ENCODE data around the gene FOXP1. TPM values are rescaled to one million over a fixed set of nuclear protein-coding genes. Genes with fewer than 3 reads are reported as not detected.

FOXP1 gene
- total RNA-seq, 1 donor from 2014 or later, result 41.2 TPM

GRCh38 chr3:71063773-71064290, 519.7 kb downstream of the FOXP1 start:
- Histone ChIP-seq H3K4me1 (peaks cover 88% of the 10 kb centered on the region), H3K9me3 (replicated peaks) (no peaks in the 10 kb centered on the region), H3K4me3 (peak overlapping the region; percentile 77), H3K36me3 (no peaks in the 10 kb centered on the region), H3K27me3 (ENCODE audit: low read depth) (no peaks in the 10 kb centered on the region), H3K27ac (replicated peaks) (peak overlapping the region; percentile 96)
- intact Hi-C loops (cut with micrococcal nuclease), result loop anchor here (10.0 kb wide), 1 partner anchor 61 kb away; no protein-coding TSS in a partner anchor
- no peak for TF ChIP-seq CTCF (IDR thresholded peaks at IDR 0.05; ENCODE audit: borderline replicate concordance)
- peak; percentile 30 for DNase-seq

- H3K4me3 ChIP-seq, result peak overlapping the region; percentile 77
- peaks cover 89% of the 10 kb centered on the region for H3K4me1 ChIP-seq
- DNase-seq, result no peak
- intact Hi-C loops (cut with micrococcal nuclease), result loop anchor here (10.0 kb wide), 1 partner anchor 62 kb away; no protein-coding TSS in a partner anchor
- no peaks in the 10 kb centered on the region for H3K9me3 ChIP-seq (replicated peaks)
- H3K27ac ChIP-seq (replicated peaks), result peak overlapping the region; percentile 96
- no peaks in the 10 kb centered on the region for H3K27me3 ChIP-seq (ENCODE audit: low read depth)
- no peak for TF ChIP-seq CTCF (IDR thresholded peaks at IDR 0.05; ENCODE audit: borderline replicate concordance)
- H3K36me3 ChIP-seq, result no peaks in the 10 kb centered on the region
Observed at GRCh38 chr3:71062952-71063772, 520.4 kb downstream of the FOXP1 start.

GRCh38 chr3:71062037-71062932, 521.2 kb downstream of the FOXP1 start:
- DNase-seq, result no peak

GRCh38 chr3:71061581-71061980, 521.9 kb downstream of the FOXP1 start:
- no peak for TF ChIP-seq CTCF (IDR thresholded peaks at IDR 0.05; ENCODE audit: borderline replicate concordance)
- Histone ChIP-seq H3K27ac (replicated peaks) (peak overlapping the region; percentile 96), H3K4me3 (peak overlapping the region; percentile 77), H3K36me3 (no peaks in the 10 kb centered on the region), H3K9me3 (replicated peaks) (no peaks in the 10 kb centered on the region), H3K27me3 (ENCODE audit: low read depth) (no peaks in the 10 kb centered on the region), H3K4me1 (peaks cover 92% of the 10 kb centered on the region)
- intact Hi-C loops (cut with micrococcal nuclease), result loop anchor here (10.0 kb wide), 1 partner anchor 63 kb away; no protein-coding TSS in a partner anchor
- no peak for DNase-seq

More at GRCh38 chr3:71062037-71062932, 521.2 kb downstream of the FOXP1 start:
- Histone ChIP-seq H3K4me3 (peak overlapping the region; percentile 77), H3K27me3 (ENCODE audit: low read depth) (no peaks in the 10 kb centered on the region), H3K9me3 (replicated peaks) (no peaks in the 10 kb centered on the region), H3K36me3 (no peaks in the 10 kb centered on the region), H3K4me1 (peaks cover 92% of the 10 kb centered on the region), H3K27ac (replicated peaks) (peak overlapping the region; percentile 96)
- intact Hi-C loops (cut with micrococcal nuclease), result loop anchor here (10.0 kb wide), 1 partner anchor 63 kb away; no protein-coding TSS in a partner anchor
- no peak for TF ChIP-seq CTCF (IDR thresholded peaks at IDR 0.05; ENCODE audit: borderline replicate concordance)

GRCh38 chr3:71061037-71061436, 522.5 kb downstream of the FOXP1 start:
- Histone ChIP-seq H3K9me3 (replicated peaks) (no peaks in the 10 kb centered on the region), H3K4me1 (peaks cover 92% of the 10 kb centered on the region), H3K4me3 (peak overlapping the region; percentile 77), H3K27ac (replicated peaks) (peak overlapping the region; percentile 96), H3K36me3 (no peaks in the 10 kb centered on the region), H3K27me3 (ENCODE audit: low read depth) (no peaks in the 10 kb centered on the region)
- no peak for TF ChIP-seq CTCF (IDR thresholded peaks at IDR 0.05; ENCODE audit: borderline replicate concordance)
- DNase-seq, result no peak
- intact Hi-C loops (cut with micrococcal nuclease), result loop anchor here (10.0 kb wide), 1 partner anchor 64 kb away; no protein-coding TSS in a partner anchor
